SK-N-SH treated with all-trans-retinoic acid at 6 μM for 48 hours (cell line): ENCODE results near the gene ODAD2.

Experiments
- BACH2 ChIP-seq: fragments of 250-450 bp; sonication (Bioruptor Pico); IDR thresholded peaks from 2 replicates; pipeline ENCODE4 v1.9.0; 2021; ENCODE audit warnings: mild to moderate bottlenecking, borderline replicate concordance
- PATZ1 ChIP-seq: fragments of 250-450 bp; sonication (Bioruptor Pico); IDR thresholded peaks from 2 replicates; pipeline ENCODE4 v1.8.0; 2020; ENCODE audit warnings: mild to moderate bottlenecking, moderate library complexity, borderline replicate concordance
- ZFP3 ChIP-seq: fragments of 250-450 bp; sonication (Bioruptor Pico); IDR thresholded peaks from 2 replicates; pipeline ENCODE4 v1.5.0; 2020; ENCODE audit warnings: mild to moderate bottlenecking, moderate library complexity
- ZNF565 ChIP-seq: fragments of 450-650 bp; formaldehyde crosslinking; conservative IDR thresholded peaks from 2 replicates; pipeline ENCODE4 v1.5.0; 2020; ENCODE audit warnings: low read depth, mild to moderate bottlenecking, moderate library complexity
- ZNF70 ChIP-seq: fragments of 450-650 bp; formaldehyde crosslinking; IDR thresholded peaks from 2 replicates; pipeline ENCODE4 v1.5.0; 2020; ENCODE audit warnings: mild to moderate bottlenecking, moderate library complexity

- TF ChIP-seq ZNF70 (CRISPR knock-in tag) (no peak), ZNF565 (CRISPR knock-in tag) (no peak), ZFP3 (CRISPR knock-in tag) (no peak), PATZ1 (CRISPR knock-in tag) (no peak), BACH2 (no peak)
Observed at GRCh38 chr10:28043941-28044340, 45.1 kb upstream of the ODAD2 start.
